Body of pancreas (tissue), 4 donors: Measurements from ENCODE around the gene CAPRIN1.

Experiments
- POLR2A ChIP-seq, 3 donors: fragments of 450-650 bp; IDR thresholded peaks; one replicate each; pipeline ENCODE4 v1.6.1; 2016; ENCODE audit warnings: antibody characterized with exemption in 3 of 3, mild to moderate bottlenecking in 2 of 3
- TF ChIP-seq, protein P1 (sequence below), 7 experiments: fragments of 450-650 bp in 4 of 7; fragments of 200-600 bp in 3 of 7; sonication (generic) in 3 of 7; IDR thresholded peaks; one replicate each; pipeline ENCODE4 v1.5.1; 2016 to 2019; ENCODE audit warnings: antibody characterized with exemption in 7 of 7

DNA sequence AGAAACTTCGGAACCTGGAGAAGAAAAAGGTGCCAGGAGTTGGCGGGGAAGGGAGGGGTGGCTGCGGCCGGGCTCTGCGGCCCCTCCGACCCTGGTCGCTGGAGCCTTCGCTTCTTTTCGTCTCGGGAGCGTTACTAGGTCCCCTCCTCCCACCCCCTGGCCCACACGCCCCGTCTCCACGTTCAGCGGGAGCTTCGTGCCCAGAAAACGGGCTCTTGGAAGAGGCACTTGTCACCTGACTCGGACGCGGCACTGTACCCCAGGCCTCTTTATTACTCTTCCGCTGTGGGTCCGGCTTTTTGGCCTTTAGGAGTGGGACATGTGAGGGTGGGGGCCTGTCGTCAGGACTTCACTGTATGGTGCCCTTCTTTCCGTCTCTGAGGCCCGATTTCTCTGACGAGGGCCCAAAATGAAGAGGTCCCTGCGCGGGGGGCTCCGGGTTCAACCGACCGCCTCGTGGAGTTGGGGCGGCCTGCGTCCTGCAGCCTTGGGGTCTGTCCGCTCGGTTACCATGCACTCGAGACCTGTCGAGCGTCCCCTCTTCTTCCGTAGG lies 1.2 kb downstream of the CAPRIN1 start:
- TF ChIP-seq POLR2A (IDR thresholded peaks at IDR 0.05), result no peak
- TF ChIP-seq, protein P1, sequence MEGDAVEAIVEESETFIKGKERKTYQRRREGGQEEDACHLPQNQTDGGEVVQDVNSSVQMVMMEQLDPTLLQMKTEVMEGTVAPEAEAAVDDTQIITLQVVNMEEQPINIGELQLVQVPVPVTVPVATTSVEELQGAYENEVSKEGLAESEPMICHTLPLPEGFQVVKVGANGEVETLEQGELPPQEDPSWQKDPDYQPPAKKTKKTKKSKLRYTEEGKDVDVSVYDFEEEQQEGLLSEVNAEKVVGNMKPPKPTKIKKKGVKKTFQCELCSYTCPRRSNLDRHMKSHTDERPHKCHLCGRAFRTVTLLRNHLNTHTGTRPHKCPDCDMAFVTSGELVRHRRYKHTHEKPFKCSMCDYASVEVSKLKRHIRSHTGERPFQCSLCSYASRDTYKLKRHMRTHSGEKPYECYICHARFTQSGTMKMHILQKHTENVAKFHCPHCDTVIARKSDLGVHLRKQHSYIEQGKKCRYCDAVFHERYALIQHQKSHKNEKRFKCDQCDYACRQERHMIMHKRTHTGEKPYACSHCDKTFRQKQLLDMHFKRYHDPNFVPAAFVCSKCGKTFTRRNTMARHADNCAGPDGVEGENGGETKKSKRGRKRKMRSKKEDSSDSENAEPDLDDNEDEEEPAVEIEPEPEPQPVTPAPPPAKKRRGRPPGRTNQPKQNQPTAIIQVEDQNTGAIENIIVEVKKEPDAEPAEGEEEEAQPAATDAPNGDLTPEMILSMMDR (IDR thresholded peaks at IDR 0.05), result no peak
